ENCODE measurements around the gene HUNK.
A peak's percentile ranks its signal among the peaks of the same experiment; 100 is the strongest.
"Not testable (repeated sequence)": the region's sequence is repeated elsewhere in the genome, so short reads cannot be mapped to it uniquely, and the experiment has no call there.

Gene HUNK

DNA sequence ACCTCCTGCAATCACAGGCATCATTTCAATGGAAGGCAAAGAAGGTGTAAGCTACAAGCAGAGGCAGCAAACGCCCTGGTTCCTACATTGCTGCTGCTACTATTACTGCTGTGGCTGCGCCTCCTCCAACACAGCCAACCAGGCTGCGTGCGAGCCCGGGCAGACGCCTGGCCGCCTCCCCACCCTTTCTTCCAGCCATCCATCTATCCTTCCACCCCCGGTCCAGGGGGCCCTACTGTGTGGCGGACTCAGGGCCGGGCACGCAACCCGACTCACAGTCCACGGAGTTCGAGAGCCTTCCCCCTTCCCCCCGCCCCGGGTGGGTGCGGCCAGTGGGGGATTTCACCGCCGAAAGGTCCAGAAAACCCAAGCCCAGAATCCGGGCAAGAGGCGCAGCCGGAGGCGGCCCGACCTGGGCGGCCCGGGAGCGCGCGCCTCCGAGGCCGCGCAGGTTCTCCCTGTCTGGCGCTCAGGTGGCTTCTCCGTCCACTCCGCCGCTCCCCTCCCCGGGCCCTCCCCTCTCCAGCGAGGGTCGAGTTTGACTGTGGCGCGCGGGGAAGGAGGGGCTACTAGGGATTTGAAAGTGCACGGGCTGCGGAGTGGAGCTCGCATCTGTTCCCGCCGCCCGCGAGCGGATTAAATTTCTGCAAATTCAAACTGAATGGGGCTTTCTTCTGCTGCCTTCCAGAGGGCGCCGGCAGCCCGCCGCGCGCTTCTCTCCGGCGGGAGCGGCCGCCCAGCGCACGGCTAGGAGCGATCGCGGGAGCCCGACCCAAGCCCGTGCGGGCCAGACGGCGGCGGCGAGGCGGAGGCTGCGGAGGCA is at the start of gene HUNK:
TSS of gene HUNK (plus strand) at position 569 of the 823 bp plus-strand sequence. CDS start 655 bp downstream, outside the sequence.
- DNase-seq, result peak; percentile 30

DNA sequence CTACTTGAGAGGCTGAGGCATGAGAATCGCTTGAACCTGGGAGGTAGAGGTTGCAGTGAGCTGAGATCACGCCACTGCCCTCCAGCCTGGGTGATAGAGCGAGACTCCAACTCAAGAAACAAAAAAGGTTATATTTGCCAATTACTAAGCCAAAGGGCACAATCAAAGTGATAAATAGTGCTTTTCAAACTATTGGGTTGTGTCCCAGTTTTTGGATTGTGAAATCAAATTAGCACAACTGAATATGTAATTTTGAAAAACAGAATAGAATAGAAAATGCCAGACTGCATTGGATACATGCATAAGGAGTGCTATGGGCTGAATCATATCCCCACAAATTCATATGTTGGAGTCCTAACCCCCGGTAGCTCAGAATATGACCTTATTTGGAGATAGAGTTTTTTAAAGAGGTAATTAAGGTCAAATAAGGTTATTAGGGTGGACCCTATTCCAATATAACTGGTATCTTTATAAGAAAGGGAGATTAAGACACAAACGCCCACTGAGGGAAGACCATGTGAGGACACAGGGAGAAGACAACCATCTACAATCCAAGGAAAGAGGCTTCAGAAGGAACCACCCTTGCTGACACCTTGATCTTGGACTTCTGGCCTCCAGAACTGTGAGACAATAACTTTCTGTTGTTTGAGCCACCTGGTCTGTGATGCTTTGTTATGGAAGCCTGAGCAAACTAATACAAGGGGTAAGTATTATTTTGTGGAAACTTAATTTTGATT is 42.9 kb upstream of the HUNK start:
- DNase-seq, result no peak

DNA sequence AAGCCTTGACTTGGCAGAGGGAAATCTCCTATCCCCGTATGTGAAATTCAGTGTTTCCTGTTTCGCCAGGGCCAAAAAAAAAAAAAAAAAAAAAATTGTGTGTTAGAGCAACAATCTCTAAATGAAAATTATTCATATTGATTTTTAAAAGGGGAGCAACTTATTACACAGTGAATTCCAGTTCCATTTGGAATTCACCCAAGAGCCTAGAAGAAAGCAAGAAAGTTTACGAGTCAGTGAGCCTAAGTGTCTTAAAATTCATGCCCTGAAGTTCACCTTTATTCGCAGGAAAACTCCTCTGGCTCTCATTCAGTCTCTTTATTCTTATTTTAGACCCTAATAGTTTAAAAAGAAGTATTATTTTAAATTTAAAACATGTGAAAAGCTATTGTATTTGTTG is 42.1 kb upstream of the HUNK start:
- no peak for DNase-seq

DNA sequence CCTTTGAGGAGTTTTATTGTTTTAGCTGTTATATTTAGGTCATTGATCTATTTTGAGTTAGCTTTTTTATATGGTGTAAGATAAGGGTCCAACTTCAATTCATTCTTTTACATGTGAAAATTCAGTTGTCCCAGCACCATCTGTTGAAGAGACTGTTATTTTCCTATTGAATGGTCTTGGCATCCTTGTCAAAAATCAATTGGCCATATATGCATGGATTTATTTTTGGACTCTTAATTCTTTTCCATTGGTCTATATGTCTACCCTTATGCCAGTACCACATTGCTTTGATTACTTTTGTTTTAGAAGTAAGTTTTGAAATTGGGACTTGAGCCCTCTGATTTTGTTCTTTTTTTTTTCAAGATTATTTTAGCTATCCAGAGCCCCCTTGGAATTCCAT is 35.8 kb upstream of the HUNK start:
- no peak for DNase-seq

DNA sequence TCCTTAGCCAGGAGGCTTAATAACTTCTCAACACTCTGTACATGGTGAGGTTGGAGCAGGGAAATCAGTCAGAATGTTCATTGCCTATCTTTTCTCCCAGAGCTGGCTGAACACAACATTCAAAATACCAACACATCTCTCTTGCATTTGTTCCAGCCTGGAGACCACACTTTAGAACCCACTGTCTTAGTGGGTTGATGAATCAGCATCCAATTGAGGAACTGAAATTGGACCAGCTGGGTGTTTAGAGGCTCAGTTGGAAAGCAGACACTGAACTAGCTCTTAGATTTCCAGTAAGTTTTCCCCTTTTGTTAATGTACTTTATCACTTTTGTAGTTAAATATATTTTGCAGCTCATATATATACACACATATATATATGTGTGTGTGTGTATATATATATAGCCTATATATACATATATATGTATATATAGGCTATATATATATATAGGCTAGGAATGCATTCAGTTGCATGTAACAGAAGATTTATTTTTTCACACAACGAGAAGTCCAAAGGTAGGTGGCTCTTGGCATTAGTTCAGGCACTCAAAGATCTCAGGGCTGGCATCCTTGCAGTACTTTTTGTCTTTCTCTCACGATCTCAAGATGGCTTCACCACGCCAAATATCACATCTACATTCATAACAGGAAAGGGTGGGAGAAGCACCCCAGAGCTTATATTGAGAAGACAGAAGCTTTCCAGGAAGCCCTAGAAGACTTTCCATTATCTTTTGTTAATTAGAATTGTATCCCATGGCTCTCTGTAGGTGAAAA is 35.0 kb upstream of the HUNK start:
- DNase-seq, result no peak

DNA sequence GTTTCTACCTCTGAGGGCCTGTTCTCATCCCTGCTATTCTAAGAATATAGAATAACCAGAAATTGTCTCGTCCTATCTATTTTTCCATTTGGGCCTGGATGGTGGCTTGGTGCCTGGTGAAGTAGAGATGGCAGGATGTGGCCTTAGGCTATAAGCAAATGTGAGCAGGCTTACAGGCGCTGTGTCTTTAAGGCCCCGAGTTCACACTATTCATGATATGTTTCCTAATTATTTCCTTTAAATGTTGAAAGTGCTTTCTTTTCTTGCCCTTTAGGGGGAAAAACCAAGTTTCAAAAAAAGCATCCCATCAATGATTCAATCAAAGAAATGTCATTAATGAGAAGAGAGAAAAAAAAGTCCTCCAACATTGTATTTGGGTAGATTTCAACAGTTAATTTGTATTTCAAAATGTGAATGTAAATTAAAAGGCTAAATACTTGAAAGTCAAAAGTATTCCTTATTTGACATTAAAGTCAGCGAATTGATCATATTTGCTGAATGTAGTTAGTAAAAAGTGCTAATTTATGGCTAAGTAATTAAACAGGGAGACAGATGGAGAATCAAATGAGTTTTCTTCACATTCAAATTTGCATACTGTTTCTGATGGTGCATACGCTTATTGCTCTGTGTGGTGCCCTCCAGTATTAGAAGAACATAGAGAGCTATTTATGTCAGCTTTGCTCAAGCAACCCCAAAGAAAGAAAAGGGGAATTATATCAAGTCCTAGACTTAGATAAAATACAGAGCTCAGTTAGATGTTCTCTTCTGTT is 34.0 kb upstream of the HUNK start:
- DNase-seq, result no peak

DNA sequence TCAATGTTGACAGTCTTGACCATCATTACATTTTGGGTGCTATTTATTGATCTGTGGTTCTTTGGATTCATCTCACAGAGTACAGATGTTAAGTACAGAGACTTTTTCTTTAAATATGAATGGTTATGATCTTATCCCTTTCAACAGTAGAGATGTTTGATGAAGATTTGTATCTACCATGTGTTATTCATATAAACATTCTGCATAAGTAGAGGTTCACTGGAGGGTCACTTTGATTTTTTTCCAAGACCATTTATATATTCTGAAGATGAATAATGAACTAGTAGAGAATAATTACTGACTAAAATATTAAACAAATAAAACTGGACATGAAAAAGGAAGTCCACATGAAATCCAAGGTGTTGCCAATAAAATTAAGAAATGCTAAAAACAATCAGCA is 28.6 kb upstream of the HUNK start:
- no peak for DNase-seq

DNA sequence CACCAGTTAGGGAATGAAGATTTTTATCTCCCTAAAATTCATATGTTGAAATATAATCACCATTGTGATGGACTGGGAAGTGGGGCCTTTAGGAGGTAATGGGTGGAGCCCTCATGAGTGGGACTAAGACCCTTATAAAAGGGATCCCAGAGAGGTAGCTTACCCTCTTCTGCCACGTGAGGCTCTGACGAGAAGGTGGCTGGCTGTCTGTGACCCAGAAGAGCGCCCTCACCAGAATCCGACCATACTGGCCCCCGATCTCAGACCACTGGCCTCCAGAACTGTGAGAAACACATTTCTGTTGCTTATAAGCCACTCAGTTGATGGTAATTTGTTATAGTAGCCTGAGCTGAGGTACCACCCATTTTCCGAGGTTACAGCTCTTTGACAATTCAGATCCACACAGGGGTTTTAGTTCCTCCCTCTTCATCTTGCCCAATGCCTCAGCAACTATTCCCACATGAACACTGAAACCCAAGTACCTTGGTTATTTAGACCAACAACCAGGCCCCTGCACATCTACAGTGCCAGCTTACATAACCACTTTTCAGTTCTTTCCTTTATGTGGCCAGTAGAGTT is 27.6 kb upstream of the HUNK start:
- no peak for DNase-seq

DNA sequence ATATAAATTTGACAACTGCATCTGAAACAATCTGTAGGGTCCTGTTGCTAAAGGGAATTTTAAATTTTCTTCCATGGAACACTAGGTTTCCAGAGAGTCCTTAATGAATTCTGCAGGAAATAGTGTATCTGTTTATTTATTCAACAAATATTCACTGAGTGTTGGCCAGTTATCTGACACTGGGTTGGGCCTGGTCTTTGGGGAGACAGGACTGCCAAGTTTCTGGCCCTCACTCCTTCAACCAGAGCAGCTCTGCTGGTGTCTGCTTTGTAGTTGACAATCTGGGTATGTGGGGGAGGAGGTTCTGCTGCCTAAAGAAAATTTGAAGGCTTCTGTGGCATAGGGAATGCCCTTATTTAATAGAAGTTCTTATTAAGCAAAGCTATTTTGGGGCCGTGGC is 26.1 kb upstream of the HUNK start:
- DNase-seq, result no peak

DNA sequence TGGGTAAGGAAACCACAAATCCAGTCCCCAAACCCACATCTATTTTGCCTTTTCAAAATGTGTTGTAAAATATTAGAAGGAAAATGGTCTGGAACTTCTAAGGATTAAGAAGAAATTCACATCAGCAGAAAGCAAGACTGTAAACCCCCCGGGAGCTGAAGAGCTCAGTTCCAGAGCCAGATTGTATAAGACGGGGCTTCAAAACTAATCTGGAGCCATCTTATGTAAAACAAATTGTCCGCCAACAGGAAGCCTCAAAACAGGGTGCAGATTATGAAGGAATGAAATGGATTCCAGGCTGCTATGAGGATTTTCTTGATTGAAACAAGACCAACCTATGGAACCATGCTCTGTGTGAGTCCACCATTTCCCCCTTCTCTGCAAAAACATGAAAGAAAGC is 25.1 kb upstream of the HUNK start:
- no peak for DNase-seq

DNA sequence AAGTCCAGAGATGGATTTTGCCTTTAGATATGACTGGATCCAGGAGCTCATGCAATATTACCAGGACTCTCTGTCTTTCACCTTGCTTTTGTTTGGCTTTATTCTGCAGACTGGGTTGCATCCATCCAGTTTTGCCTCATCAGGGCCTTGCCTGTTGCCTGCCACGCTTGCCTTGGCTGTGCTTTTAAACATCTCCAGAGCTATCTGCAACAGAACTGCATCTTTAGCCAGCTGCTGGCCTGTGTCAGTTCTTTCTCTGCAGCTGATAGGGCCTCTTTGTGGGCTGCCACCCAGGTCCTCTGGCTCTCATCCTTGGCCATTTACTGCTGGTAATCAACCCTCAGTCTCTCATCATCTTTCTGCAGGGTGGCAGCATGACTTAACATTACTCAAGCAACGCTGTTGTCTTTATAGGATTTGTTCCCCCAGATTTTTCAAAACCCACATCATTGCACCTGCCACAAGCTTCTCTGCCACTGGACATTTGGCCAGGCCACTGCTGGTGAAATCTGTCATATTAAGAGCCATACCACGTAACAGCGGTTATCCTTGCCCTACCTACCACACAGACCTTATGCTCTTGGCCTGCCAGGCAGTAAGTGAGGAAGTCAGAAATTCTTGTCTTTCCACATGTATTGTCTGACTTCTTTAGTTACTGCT is 24.4 kb upstream of the HUNK start:
- DNase-seq, result no peak

DNA sequence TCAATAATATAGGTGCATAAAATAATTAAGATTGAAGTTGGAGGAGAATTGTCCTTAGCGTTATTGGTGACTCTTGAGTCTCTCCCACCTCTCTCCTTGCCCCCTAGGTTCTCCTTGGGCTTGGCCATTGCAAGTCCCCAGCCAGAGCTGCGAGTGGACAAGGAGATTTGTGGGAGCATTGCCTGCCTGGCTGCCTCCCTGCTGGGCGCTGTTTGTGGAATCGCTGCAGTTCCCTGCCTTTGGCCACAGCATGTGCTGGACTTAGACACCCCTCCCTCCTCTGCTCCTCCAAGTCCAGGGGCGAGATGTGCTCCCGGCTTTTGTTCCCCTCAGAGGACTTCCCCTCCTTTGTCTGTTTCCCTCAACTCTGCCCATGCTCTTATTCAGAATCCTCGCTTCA is 21.9 kb upstream of the HUNK start:
- DNase-seq, result no peak

DNA sequence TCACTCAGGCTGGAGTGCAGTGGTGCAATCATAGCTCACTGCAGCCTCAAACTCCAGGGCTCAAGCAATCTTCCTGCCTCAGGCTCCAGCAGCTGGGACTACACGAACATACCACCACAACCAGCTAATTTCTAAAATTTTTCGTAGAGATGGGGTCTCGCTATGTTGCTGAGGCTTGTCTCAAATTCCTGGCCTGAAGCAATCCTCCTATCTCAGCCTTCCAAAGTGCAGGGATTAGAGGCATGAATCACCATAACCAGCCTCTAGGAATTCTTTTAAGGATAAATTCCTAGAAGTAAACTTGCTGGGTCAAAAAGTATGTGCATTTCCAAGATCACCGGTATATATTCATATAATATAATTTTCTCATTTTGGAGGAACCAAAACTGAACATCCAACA is 17.6 kb upstream of the HUNK start:
- DNase-seq, result no peak

DNA sequence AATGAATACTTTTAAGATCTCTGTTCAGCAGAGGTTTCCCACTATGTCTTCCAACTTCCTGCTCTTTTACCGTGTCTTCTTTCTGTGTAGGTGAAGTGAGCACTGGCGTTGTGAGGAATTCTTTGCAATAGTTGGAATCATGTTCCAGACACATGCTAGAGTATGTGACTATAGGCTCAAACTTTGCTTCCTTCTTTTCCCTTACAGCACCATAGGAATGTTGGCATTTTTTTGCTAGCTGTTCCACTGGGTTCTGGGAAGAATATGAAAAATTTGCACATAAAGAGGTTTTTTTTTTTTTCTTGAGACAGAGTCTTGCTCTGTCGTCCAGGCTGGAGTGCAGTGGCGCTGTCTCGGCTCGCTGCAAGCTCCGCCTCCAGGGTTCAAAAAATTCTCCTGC is 15.7 kb upstream of the HUNK start:
- no peak for DNase-seq

DNA sequence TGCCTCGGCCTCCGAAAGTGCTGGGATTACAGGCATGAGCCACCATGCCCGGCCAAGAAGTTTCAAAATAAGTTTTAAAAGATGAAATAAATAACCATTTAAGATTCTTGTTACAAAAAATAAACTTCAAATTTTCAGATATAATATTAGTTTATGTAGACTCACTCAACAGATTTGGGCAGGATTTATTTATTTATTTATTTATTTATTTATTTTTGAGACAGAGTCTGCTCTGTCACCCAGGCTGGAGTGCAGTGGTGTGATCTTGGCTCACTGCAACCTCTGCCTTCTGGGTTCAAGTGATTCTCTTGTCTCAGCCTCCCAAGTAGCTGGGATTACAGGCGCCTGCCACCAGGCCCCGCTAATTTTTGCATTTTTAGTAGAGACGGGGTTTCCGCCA is 15.2 kb upstream of the HUNK start:
- DNase-seq, result not testable (repeated sequence)

DNA sequence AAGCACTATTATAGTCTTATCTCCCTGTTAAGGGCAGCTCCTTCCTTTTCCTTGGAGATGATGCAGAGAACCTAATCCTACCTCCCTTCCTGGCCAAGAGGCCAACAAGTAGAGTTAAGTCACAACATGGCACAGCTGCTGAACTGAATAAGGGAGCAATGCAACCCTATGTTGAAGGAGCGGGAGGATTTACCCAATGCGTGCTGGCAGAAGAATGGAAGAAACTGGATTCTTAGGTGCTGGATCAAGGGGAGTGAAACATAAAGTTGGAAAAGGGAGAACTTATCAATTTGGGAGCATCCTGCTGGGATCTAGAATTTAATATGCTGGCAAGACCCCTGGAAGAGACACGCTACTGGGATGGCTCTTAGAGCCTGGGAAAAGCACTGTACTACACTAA is 12.0 kb upstream of the HUNK start:
- no peak for DNase-seq

DNA sequence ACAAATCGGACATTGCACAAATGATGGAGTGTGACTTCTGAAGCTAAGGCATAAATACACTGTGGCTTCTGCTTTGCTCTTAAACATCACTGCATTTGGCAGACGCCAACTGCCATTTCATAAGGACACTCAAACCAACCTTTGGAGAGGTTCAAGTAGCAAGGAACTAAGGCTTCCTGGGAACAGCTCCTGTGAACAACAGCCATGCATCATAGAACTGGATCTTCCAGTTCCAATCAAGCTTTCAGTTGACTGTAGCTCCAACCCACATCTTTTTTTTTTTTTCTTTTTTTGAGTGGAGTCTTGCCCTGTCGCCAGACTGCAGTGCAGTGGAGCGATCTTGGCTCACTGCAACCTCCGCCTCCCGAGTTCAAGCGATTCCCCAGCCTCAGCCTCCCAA is 10.7 kb upstream of the HUNK start:
- DNase-seq, result no peak

DNA sequence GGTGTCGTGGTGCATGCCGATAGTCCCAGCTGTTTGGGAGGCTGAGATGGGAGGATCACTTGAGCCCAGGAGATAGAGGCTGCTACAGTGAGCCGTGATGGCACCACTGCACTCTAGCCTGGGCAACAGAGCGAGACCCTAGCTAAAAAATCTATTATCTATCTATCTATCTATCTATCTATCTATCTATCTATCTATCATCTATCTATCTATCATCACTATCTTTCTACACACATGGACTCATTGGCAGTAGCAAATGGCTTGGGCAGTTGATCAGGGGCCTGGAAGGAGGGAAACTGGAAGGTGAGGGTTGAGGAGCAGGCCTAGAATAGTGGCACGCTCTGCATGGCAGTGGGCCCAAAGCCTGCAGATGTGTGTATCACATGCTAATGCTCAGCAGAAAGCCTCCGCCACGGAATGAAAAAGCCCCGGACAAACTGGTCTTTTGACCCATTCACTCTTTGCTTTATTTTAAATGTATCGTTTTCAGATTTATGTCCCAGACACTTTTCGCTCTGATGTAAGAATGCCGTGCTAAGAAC is 7.3 kb upstream of the HUNK start:
- DNase-seq, result no peak

DNA sequence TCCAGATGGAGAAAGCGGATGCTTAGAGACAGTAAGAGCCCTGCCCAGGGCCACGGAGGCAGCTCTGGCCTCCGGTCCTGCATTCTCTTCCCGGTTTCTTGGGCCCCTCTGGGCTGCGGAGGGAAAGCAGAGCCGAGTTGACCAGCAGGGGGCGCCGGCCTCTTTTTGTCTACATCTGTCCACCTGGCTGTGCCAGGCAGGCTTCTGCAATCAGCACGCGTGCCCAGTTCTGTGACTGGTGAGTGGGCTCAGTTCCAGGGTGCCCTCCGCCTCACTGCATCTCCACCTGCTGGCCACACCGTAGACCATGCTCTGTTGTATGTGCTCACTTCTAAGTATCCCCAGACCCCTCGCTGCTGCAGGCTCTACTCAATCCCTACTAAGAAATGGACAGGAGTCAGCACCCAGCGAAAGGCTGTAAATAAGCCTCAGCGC is 6.7 kb upstream of the HUNK start:
- no peak for DNase-seq

DNA sequence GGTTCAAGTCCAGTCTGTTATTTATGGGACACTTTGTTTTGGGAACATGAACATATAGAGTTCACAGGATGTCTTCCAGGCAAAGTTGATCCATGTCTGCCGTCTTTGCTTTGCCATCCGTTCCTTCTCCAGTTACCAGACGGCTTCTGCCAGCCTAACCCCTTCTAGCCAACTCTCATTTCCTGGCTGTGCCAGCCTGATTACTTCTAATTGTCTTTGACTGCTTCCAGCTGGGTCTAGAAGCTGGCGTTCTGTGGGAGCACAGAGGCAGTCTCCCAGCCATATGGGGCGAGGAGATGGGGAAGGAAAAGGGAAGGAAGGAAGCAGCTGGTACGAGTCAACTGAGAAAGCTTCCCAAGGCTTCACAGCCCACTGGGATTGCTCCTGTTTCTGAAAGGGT is 3.1 kb upstream of the HUNK start:
- no peak for DNase-seq

DNA sequence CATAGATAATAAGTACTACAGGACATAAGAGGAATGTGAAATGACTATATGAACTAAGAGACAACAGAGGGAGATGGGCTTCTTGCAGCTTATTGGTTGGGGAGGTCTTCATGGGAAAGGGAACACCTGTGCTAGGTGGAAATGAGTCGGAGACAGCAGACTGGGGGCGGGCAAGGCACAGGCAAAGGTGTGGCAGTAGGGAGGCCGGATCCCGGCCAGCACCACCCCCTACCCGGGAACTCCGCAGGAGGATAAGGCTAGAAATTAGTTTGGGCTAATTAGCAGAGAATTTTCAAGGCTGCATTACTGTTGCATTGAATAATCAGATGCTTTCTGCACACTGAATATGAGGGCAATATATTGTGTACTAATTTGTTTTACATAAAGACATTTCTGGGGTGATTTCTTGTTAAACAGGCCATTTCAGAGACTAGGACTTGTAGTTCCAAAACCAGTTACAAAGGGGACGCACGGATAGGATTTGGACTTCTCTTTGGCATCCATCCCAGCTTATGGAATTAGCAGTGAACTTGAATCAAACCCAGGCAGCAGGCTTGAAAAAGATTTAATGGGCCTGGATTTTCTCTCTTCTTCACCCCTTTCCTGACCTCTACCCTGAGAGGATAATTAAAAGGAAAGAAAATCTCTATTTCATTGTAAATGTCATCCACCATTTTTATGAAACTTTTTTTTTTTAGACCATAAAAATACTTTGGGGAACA is 2.2 kb upstream of the HUNK start:
- DNase-seq, result no peak

Data from NCI-H1436 treated with DMSO at 0.1 percent for 48 hours (cell line).